HepG2 (cell line): ENCODE data around the gene VPS9D1. TPM values are rescaled to one million over a fixed set of nuclear protein-coding genes. Genes with fewer than 3 reads are reported as not detected.

Source experiments
- CC2D1A ChIP-seq: sonication (generic); formaldehyde crosslinking; IDR thresholded peaks from 2 replicates; pipeline ENCODE4 v1.8.1; 2023; ENCODE audit warnings: mild to moderate bottlenecking, missing genetic modification reagents
- CCDC6 ChIP-seq: sonication (generic); formaldehyde crosslinking; IDR thresholded peaks from 2 replicates; pipeline ENCODE4 v1.8.1; 2022; ENCODE audit warnings: mild to moderate bottlenecking, missing genetic modification reagents, moderate library complexity
- DNMT3B ChIP-seq: conservative IDR thresholded peaks from 2 replicates; pipeline ENCODE4 v1.6.1; 2016; ENCODE audit warnings: missing biosample characterization, control low read depth
- EHMT2 ChIP-seq: fragments of 200-600 bp; sonication (generic); IDR thresholded peaks from 2 replicates; pipeline ENCODE4 v1.7.0; 2017; ENCODE audit warnings: antibody characterized with exemption, low read depth, low read length, borderline replicate concordance
- HNRNPH1 ChIP-seq: fragments of 200-400 bp; formaldehyde crosslinking; optimal IDR thresholded peaks from 2 replicates; pipeline ENCODE3; 2017; ENCODE audit warnings: mild to moderate bottlenecking, low read depth, low read length
- KDM5B ChIP-seq: sonication (generic); formaldehyde crosslinking; IDR thresholded peaks from 2 replicates; pipeline ENCODE4 v1.4.0; 2020; ENCODE audit warnings: missing genetic modification reagents, mild to moderate bottlenecking, borderline replicate concordance
- NFE2L1 ChIP-seq: sonication (generic); formaldehyde crosslinking; IDR thresholded peaks from 2 replicates; pipeline ENCODE4 v1.4.0; 2020; ENCODE audit warnings: missing genetic modification reagents, mild to moderate bottlenecking, borderline replicate concordance
- PRMT3 ChIP-seq: sonication (generic); formaldehyde crosslinking; IDR thresholded peaks from 2 replicates; pipeline ENCODE4 v1.8.1; 2022; ENCODE audit warnings: low read depth, mild to moderate bottlenecking, moderate library complexity, missing genetic modification reagents, borderline replicate concordance
- RAD21 ChIP-seq: fragments of 450-650 bp; formaldehyde crosslinking; IDR thresholded peaks from 2 replicates; pipeline ENCODE4 v1.5.0; 2020; ENCODE audit warnings: mild to moderate bottlenecking
- SNRNP70 ChIP-seq: fragments of 200-400 bp; formaldehyde crosslinking; IDR thresholded peaks from 2 replicates; pipeline ENCODE4 v1.6.1; 2017; ENCODE audit warnings: mild to moderate bottlenecking, low read depth, low read length, moderate library complexity
- SUZ12 ChIP-seq: fragments of 150-350 bp; IDR thresholded peaks from 2 replicates; pipeline ENCODE4 v1.6.1; 2014; ENCODE audit warnings: low read depth, low read length
- U2AF2 ChIP-seq: fragments of 200-400 bp; formaldehyde crosslinking; IDR thresholded peaks from 2 replicates; pipeline ENCODE4 v1.6.1; 2017; ENCODE audit warnings: low read depth, mild to moderate bottlenecking, low read length
- XRCC5 ChIP-seq: fragments of 200-400 bp; formaldehyde crosslinking; optimal IDR thresholded peaks from 2 replicates; pipeline ENCODE3; 2017; ENCODE audit warnings: mild to moderate bottlenecking, low read length
- ZNF224 ChIP-seq: sonication (generic); formaldehyde crosslinking; IDR thresholded peaks from 2 replicates; pipeline ENCODE4 v1.5.0; 2020; ENCODE audit warnings: mild to moderate bottlenecking, missing genetic modification reagents
- ZNF326 ChIP-seq: sonication (generic); formaldehyde crosslinking; IDR thresholded peaks from 2 replicates; pipeline ENCODE4 v1.4.0; 2020; ENCODE audit warnings: missing genetic modification reagents, borderline replicate concordance
- ZNF33B ChIP-seq: sonication (generic); formaldehyde crosslinking; IDR thresholded peaks from 2 replicates; pipeline ENCODE4 v1.5.1; 2020; ENCODE audit warnings: mild to moderate bottlenecking, missing genetic modification reagents
- ZNF383 ChIP-seq: sonication (generic); formaldehyde crosslinking; IDR thresholded peaks from 2 replicates; pipeline ENCODE4 v1.4.0; 2020; ENCODE audit warnings: missing genetic modification reagents, mild to moderate bottlenecking, borderline replicate concordance
- ZNF468 ChIP-seq: sonication (generic); formaldehyde crosslinking; IDR thresholded peaks from 2 replicates; pipeline ENCODE4 v1.8.0; 2022; ENCODE audit warnings: mild to moderate bottlenecking, moderate library complexity, missing genetic modification reagents
- ZNF547 ChIP-seq: sonication (generic); formaldehyde crosslinking; IDR thresholded peaks from 2 replicates; pipeline ENCODE4 v1.5.1; 2020; ENCODE audit warnings: mild to moderate bottlenecking, missing genetic modification reagents
- ZNF7 ChIP-seq: IDR thresholded peaks from 2 replicates; pipeline ENCODE4 v1.6.1; 2016; ENCODE audit warnings: missing biosample characterization, missing genetic modification reagents
- ZNF773 ChIP-seq: sonication (generic); formaldehyde crosslinking; IDR thresholded peaks from 2 replicates; pipeline ENCODE4 v1.4.0; 2020; ENCODE audit warnings: missing genetic modification reagents, borderline replicate concordance
- ZSCAN21 ChIP-seq: sonication (generic); formaldehyde crosslinking; IDR thresholded peaks from 2 replicates; pipeline ENCODE4 v1.8.0; 2022; ENCODE audit warnings: mild to moderate bottlenecking, missing genetic modification reagents, moderate library complexity, borderline replicate concordance
- polyA plus RNA-seq, 8 experiments: library from polyadenylated mRNA; depleted of rRNA in 3 of 8; stranded (reverse) in 7 of 8; unstranded in 1 of 8; fragments of >200 nt; fragmentation: Illumina TruSeq in 4 of 8; extraction: Trizol in 4 of 8; gene quantifications; 2 replicates each; pipeline versions ENCODE4 v1.2.1 to v1.2.3, GENCODE V29; 2011 to 2016; ENCODE audit warnings: low read depth in 4 of 8, missing spikeins in 1 of 8, mixed read lengths in 1 of 8; ENCODE audit not compliant: insufficient read depth in 1 of 8
- total RNA-seq, 5 experiments: library from RNA; depleted of rRNA; stranded (reverse); fragments of >200 nt; fragmentation: Illumina TruSeq; extraction: Trizol; gene quantifications; 2 replicates each; pipeline ENCODE4 v1.2.3, GENCODE V29; 2016; ENCODE audit warnings: low read depth in 1 of 5
- TF ChIP-seq, protein P1 (sequence below): sonication (generic); formaldehyde crosslinking; IDR thresholded peaks from 2 replicates; pipeline ENCODE4 v1.8.1; 2023; ENCODE audit warnings: mild to moderate bottlenecking, missing genetic modification reagents
- TF ChIP-seq, protein P2 (sequence below): sonication (generic); formaldehyde crosslinking; IDR thresholded peaks from 2 replicates; pipeline ENCODE4 v1.8.1; 2023; ENCODE audit warnings: missing genetic modification reagents, inconsistent platforms, borderline replicate concordance
- TF ChIP-seq, protein P3 (sequence below): IDR thresholded peaks from 2 replicates; pipeline ENCODE4 v1.6.1; 2016
- TF ChIP-seq, protein P4 (sequence below): sonication (generic); formaldehyde crosslinking; IDR thresholded peaks from 2 replicates; pipeline ENCODE4 v1.9.0; 2021; ENCODE audit warnings: missing genetic modification reagents, borderline replicate concordance

The VPS9D1 gene
- total and polyA plus RNA-seq, 2 of the 13 experiments (the other 11 are each of a cell fraction or from before 2014, with no cell fraction given): 10.1 to 13.2 TPM

DNA sequence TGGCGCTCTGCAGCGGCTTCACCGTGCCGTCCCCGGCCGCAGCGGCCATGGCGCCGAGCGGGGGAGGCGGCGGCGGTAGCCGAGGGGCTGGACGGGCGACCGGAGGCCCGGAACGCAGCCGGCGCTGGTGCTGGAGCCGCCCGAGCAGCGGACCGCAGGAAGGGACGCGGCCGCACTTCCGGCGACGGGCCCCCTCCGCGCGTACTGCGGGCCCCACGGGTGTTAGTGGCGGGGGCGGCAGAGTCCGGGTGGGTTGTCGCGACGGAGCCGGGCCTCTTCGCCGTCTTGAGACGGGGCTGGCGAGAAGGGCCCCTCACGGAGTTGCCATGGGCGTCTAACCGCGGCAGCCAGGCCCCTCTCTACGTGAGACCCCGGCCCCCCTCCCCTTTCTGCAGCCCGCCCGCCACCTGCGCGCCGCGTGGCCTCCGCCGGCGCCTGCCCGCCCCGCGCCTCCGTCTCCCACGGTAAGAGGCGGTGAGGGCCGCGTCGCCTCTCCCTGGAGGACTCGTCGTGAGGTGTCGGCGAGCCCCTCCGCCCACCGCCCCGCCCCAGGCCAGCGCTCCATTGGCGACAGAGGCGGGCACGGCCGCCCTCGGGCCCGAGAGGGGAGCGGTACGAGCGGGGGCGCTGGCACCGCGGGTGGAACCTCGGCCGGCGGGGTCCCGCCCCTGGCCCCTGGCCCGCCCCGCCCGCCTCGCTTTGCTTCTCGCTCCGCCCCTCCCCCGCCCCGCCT, at the start of gene VPS9D1, which contains the start of gene ZNF276 (continued):
- no peak for TF ChIP-seq U2AF2
- TF ChIP-seq SUZ12: no peak
- no peak for TF ChIP-seq NFE2L1 (CRISPR knock-in tag)
- peak; percentile 96 for TF ChIP-seq ZNF547 (CRISPR knock-in tag)
- TF ChIP-seq CC2D1A (CRISPR knock-in tag): 0 out of 2 replicates have a peak, but pooled peaks have one; percentile 75
- no peak for TF ChIP-seq HNRNPH1
- TF ChIP-seq XRCC5: peak; percentile 75
- TF ChIP-seq DNMT3B: no peak; the same call in 1 of the 2 replicates
- peak; percentile 67 for TF ChIP-seq KDM5B (CRISPR knock-in tag)
- TF ChIP-seq RAD21 (CRISPR knock-in tag): peak; percentile 51
- TF ChIP-seq ZNF383 (CRISPR knock-in tag): no peak; the same call in 1 of the 2 replicates
- TF ChIP-seq SNRNP70: no peak
- TF ChIP-seq ZNF468 (CRISPR knock-in tag): 0 out of 2 replicates have a peak, but pooled peaks have one; percentile 56
- no peak for TF ChIP-seq EHMT2
- TF ChIP-seq, protein P1, sequence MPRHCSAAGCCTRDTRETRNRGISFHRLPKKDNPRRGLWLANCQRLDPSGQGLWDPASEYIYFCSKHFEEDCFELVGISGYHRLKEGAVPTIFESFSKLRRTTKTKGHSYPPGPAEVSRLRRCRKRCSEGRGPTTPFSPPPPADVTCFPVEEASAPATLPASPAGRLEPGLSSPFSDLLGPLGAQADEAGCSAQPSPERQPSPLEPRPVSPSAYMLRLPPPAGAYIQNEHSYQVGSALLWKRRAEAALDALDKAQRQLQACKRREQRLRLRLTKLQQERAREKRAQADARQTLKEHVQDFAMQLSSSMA: peak; percentile 87; the same call in 1 of the 2 replicates
- TF ChIP-seq, protein P2, sequence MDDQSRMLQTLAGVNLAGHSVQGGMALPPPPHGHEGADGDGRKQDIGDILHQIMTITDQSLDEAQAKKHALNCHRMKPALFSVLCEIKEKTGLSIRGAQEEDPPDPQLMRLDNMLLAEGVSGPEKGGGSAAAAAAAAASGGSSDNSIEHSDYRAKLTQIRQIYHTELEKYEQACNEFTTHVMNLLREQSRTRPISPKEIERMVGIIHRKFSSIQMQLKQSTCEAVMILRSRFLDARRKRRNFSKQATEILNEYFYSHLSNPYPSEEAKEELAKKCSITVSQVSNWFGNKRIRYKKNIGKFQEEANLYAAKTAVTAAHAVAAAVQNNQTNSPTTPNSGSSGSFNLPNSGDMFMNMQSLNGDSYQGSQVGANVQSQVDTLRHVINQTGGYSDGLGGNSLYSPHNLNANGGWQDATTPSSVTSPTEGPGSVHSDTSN (CRISPR knock-in tag): no peak
- peak; percentile 94 for TF ChIP-seq ZSCAN21 (CRISPR knock-in tag)
- TF ChIP-seq PRMT3 (CRISPR knock-in tag): peak; percentile 94
- TF ChIP-seq, protein P3, sequence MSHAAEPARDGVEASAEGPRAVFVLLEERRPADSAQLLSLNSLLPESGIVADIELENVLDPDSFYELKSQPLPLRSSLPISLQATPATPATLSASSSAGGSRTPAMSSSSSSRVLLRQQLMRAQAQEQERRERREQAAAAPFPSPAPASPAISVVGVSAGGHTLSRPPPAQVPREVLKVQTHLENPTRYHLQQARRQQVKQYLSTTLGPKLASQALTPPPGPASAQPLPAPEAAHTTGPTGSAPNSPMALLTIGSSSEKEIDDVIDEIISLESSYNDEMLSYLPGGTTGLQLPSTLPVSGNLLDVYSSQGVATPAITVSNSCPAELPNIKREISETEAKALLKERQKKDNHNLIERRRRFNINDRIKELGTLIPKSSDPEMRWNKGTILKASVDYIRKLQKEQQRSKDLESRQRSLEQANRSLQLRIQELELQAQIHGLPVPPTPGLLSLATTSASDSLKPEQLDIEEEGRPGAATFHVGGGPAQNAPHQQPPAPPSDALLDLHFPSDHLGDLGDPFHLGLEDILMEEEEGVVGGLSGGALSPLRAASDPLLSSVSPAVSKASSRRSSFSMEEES (CRISPR knock-in tag): peak; percentile 14; the same call in 1 of the 2 replicates
- TF ChIP-seq ZNF224: no peak
- TF ChIP-seq, protein P4, sequence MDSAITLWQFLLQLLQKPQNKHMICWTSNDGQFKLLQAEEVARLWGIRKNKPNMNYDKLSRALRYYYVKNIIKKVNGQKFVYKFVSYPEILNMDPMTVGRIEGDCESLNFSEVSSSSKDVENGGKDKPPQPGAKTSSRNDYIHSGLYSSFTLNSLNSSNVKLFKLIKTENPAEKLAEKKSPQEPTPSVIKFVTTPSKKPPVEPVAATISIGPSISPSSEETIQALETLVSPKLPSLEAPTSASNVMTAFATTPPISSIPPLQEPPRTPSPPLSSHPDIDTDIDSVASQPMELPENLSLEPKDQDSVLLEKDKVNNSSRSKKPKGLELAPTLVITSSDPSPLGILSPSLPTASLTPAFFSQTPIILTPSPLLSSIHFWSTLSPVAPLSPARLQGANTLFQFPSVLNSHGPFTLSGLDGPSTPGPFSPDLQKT: peak; percentile 10; the same call in 1 of the 2 replicates
- peak; percentile 97 for TF ChIP-seq CCDC6 (CRISPR knock-in tag)
- TF ChIP-seq ZNF7 (CRISPR knock-in tag): no peak
- TF ChIP-seq ZNF33B (CRISPR knock-in tag): peak; percentile 72
- TF ChIP-seq ZNF773 (CRISPR knock-in tag): peak; percentile 12; the same call in 1 of the 2 replicates
- no peak for TF ChIP-seq ZNF326
